ENCODE data around the gene ADAMTS16.

The ADAMTS16 gene

GRCh38 chr5:5356765-5357164 lies 216.6 kb downstream of the ADAMTS16 start:
- H3K36me3 Mint-ChIP-seq, result no peaks in the 10 kb centered on the region
- H3K9me3 Mint-ChIP-seq, result peaks cover 3% of the 10 kb centered on the region
- H3K27ac Mint-ChIP-seq, result no peak overlapping the region
- H3K4me3 Mint-ChIP-seq, result no peak overlapping the region
- ATAC-seq, result no peak
- no peaks in the 10 kb centered on the region for H3K27me3 Mint-ChIP-seq
- no peaks in the 10 kb centered on the region for H3K4me1 Mint-ChIP-seq

GRCh38 chr5:5359618-5360017 lies 219.5 kb downstream of the ADAMTS16 start:
- no peak overlapping the region for H3K27ac Mint-ChIP-seq
- no peaks in the 10 kb centered on the region for H3K4me1 Mint-ChIP-seq

GRCh38 chr5:5360363-5360940 lies 220.3 kb downstream of the ADAMTS16 start:
- Mint-ChIP-seq H3K27me3 (no peaks in the 10 kb centered on the region), H3K4me1 (no peaks in the 10 kb centered on the region), H3K27ac (no peak overlapping the region), H3K9me3 (no peaks in the 10 kb centered on the region), H3K4me3 (no peak overlapping the region), H3K36me3 (no peaks in the 10 kb centered on the region)
- no peak for ATAC-seq

More at GRCh38 chr5:5359618-5360017, 219.5 kb downstream of the ADAMTS16 start:
- no peak for ATAC-seq
- Mint-ChIP-seq H3K4me3 (no peak overlapping the region), H3K9me3 (no peaks in the 10 kb centered on the region), H3K27me3 (no peaks in the 10 kb centered on the region), H3K36me3 (no peaks in the 10 kb centered on the region)

GRCh38 chr5:5360941-5361520 lies 220.9 kb downstream of the ADAMTS16 start:
- Mint-ChIP-seq H3K27ac (no peak overlapping the region), H3K4me1 (no peaks in the 10 kb centered on the region), H3K27me3 (no peaks in the 10 kb centered on the region), H3K36me3 (no peaks in the 10 kb centered on the region), H3K4me3 (no peak overlapping the region), H3K9me3 (no peaks in the 10 kb centered on the region)
- ATAC-seq, result no peak

- no peaks in the 10 kb centered on the region for H3K36me3 Mint-ChIP-seq
- H3K27ac Mint-ChIP-seq, result no peak overlapping the region
- H3K27me3 Mint-ChIP-seq, result no peaks in the 10 kb centered on the region
- H3K4me1 Mint-ChIP-seq, result no peaks in the 10 kb centered on the region
- no peak for ATAC-seq
- H3K4me3 Mint-ChIP-seq, result no peak overlapping the region
- H3K9me3 Mint-ChIP-seq, result no peaks in the 10 kb centered on the region
Measured at GRCh38 chr5:5363045-5363444, 222.9 kb downstream of the ADAMTS16 start.

GRCh38 chr5:5364932-5365331 lies 224.8 kb downstream of the ADAMTS16 start:
- Mint-ChIP-seq H3K4me3 (no peak overlapping the region), H3K27me3 (no peaks in the 10 kb centered on the region), H3K36me3 (no peaks in the 10 kb centered on the region), H3K9me3 (no peaks in the 10 kb centered on the region), H3K27ac (no peak overlapping the region), H3K4me1 (no peaks in the 10 kb centered on the region)
- peak; percentile 34 for ATAC-seq

GRCh38 chr5:5367739-5368138 lies 227.6 kb downstream of the ADAMTS16 start:
- no peaks in the 10 kb centered on the region for H3K4me1 Mint-ChIP-seq
- no peak overlapping the region for H3K27ac Mint-ChIP-seq
- no peak for ATAC-seq
- no peak overlapping the region for H3K4me3 Mint-ChIP-seq
- H3K27me3 Mint-ChIP-seq, result no peaks in the 10 kb centered on the region
- H3K9me3 Mint-ChIP-seq, result no peaks in the 10 kb centered on the region
- H3K36me3 Mint-ChIP-seq, result no peaks in the 10 kb centered on the region

GRCh38 chr5:5369051-5369605 lies 229.0 kb downstream of the ADAMTS16 start:
- Mint-ChIP-seq H3K27me3 (no peaks in the 10 kb centered on the region), H3K4me1 (no peaks in the 10 kb centered on the region), H3K9me3 (no peaks in the 10 kb centered on the region), H3K27ac (no peak overlapping the region), H3K4me3 (no peak overlapping the region), H3K36me3 (peaks cover 7% of the 10 kb centered on the region)
- no peak for ATAC-seq
